ENCODE results near the gene DLL4. TPM values are rescaled to one million over a fixed set of nuclear protein-coding genes. Genes with fewer than 3 reads are reported as not detected.

The DLL4 gene
- total RNA-seq, 2 experiments from 2014 or later: 0.11 to 0.14 TPM

DNA sequence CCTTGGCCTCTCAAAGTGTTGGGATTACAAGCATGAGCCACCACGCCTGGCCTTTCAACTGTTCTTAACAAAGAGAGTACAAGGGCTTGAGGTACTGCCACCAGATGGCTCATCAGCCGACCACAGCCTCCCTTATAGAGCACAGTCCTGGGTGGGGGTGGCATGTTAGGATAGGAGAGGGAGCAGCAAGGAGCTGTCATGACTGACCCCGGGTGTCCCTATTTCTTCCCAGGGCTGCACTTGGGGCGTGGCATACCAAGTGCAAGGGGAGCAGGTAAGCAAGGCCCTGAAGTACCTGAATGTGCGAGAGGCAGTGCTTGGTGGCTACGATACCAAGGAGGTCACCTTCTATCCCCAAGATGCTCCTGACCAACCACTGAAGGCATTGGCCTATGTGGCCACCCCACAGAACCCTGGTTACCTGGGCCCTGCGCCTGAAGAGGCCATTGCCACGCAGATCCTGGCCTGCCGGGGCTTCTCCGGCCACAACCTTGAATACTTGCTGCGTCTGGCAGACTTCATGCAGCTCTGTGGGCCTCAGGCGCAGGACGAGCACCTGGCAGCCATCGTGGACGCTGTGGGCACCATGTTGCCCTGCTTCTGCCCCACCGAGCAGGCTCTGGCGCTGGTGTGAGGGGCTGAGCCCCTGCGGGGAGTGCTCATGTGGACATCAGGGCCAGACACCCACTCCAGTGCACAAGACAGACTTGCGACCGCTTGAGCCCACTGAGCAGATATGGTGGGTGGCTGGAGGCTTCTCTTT, 26.2 kb downstream of the DLL4 start:
- ChIA-PET CTCF (interaction anchor here (1.3 to 4.5 kb wide), 2 partner anchors 14 to 25 kb away, joined by 4 to 37 read pairs; no protein-coding TSS in a partner anchor), POLR2A (no interaction called here)
- Histone ChIP-seq H3K4me3 (ENCODE audit: low read length) (no peak overlapping the region), H3K36me3 (ENCODE audit: insufficient read depth, low read length) (no peaks in the 10 kb centered on the region), H3K4me1 (ENCODE audit: insufficient read depth, low read length) (peaks cover 18% of the 10 kb centered on the region), H3K9me3 (ENCODE audit: control insufficient read depth in 1 of 2, insufficient read depth in 1 of 2, low read length in 2 of 2) (no peaks in the 10 kb centered on the region), H3K27me3 (ENCODE audit: control insufficient read depth in 1 of 2, insufficient read depth in 2 of 2, low read length in 2 of 2) (no peaks in the 10 kb centered on the region), H3K27ac (ENCODE audit: low read depth in 1 of 2, low read length in 2 of 2) (no peak overlapping the region)
- ATAC-seq (ENCODE audit: poor library complexity) (no peak), DNase-seq (no peak)
- H3K36me3 Mint-ChIP-seq (ENCODE audit: low read depth): peaks cover 9% of the 10 kb centered on the region
- TF ChIP-seq, protein P1, sequence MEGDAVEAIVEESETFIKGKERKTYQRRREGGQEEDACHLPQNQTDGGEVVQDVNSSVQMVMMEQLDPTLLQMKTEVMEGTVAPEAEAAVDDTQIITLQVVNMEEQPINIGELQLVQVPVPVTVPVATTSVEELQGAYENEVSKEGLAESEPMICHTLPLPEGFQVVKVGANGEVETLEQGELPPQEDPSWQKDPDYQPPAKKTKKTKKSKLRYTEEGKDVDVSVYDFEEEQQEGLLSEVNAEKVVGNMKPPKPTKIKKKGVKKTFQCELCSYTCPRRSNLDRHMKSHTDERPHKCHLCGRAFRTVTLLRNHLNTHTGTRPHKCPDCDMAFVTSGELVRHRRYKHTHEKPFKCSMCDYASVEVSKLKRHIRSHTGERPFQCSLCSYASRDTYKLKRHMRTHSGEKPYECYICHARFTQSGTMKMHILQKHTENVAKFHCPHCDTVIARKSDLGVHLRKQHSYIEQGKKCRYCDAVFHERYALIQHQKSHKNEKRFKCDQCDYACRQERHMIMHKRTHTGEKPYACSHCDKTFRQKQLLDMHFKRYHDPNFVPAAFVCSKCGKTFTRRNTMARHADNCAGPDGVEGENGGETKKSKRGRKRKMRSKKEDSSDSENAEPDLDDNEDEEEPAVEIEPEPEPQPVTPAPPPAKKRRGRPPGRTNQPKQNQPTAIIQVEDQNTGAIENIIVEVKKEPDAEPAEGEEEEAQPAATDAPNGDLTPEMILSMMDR (IDR thresholded peaks at IDR 0.05): no peak
- no peak overlapping the region for H3K27ac Mint-ChIP-seq
- H3K4me3 Mint-ChIP-seq: peak overlapping the region; percentile 96
- H3K9me3 Mint-ChIP-seq: no peaks in the 10 kb centered on the region
- peaks cover 10% of the 10 kb centered on the region for H3K4me1 Mint-ChIP-seq (ENCODE audit: low read depth)
- no peaks in the 10 kb centered on the region for H3K27me3 Mint-ChIP-seq
- intact Hi-C loops (cut with DNase I, micrococcal nuclease): loop anchor here in 1 of 2 experiments (10.0 kb wide), 3 partner anchors 51 to 449 kb away; partner anchors contain the start of genes KNL1 and NDUFAF1

DNA sequence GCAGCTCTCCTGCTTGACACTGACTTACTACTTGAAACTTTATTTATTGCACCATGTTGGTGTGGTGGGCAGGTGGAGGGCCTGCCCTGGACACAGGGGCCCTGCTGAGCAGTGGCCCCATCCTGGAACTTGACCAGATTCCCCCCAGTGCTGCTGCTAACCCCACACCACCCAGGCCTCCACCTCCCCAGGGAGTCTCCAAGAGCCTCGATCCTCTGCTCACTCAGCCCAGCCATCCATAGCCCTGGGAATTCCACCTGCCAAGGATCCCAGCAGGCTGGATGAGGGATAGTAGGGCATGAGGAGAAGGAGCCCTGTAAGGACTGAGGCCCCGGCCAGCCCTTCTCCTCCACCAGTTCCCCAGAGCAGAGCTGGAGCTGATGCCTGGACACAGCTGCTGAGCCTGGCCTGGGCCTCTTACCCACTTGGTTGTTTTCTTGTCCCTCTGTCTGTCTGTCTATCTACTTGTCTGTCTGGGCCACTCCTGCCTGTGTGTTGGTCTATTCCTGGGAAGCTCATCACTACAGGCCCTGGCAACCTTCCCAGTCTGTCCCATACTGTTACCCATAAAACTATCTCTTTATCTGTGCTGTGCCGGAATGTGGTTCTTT, 26.9 kb downstream of the DLL4 start:
- TF ChIP-seq, protein P1 (IDR thresholded peaks at IDR 0.05): no peak
- no peaks in the 10 kb centered on the region for H3K27me3 ChIP-seq (ENCODE audit: control insufficient read depth in 1 of 2, insufficient read depth in 2 of 2, low read length in 2 of 2)
- peak overlapping the region; percentile 73 for H3K4me3 Mint-ChIP-seq
- no peak overlapping the region for H3K27ac Mint-ChIP-seq
- peaks cover 9% of the 10 kb centered on the region for H3K36me3 Mint-ChIP-seq (ENCODE audit: low read depth)
- no peaks in the 10 kb centered on the region for H3K9me3 Mint-ChIP-seq
- ChIA-PET CTCF (interaction anchor here (1.2 kb wide), 1 partner anchor 13 kb away, joined by 3 read pairs; no protein-coding TSS in a partner anchor), POLR2A (no interaction called here)
- no peaks in the 10 kb centered on the region for H3K36me3 ChIP-seq (ENCODE audit: insufficient read depth, low read length)
- ATAC-seq (ENCODE audit: poor library complexity) (no peak), DNase-seq (no peak)
- H3K27ac ChIP-seq (ENCODE audit: low read depth in 1 of 2, low read length in 2 of 2): no peak overlapping the region
- H3K4me3 ChIP-seq (ENCODE audit: low read length): no peak overlapping the region
- intact Hi-C loops (cut with DNase I, micrococcal nuclease): loop anchor here in 1 of 2 experiments (10.0 kb wide), 3 partner anchors 51 to 449 kb away; partner anchors contain the start of genes KNL1 and NDUFAF1
- H3K4me1 ChIP-seq (ENCODE audit: insufficient read depth, low read length): peaks cover 18% of the 10 kb centered on the region
- H3K9me3 ChIP-seq (ENCODE audit: control insufficient read depth in 1 of 2, insufficient read depth in 1 of 2, low read length in 2 of 2): no peaks in the 10 kb centered on the region
- H3K27me3 Mint-ChIP-seq: no peaks in the 10 kb centered on the region
- peaks cover 10% of the 10 kb centered on the region for H3K4me1 Mint-ChIP-seq (ENCODE audit: low read depth)

DNA sequence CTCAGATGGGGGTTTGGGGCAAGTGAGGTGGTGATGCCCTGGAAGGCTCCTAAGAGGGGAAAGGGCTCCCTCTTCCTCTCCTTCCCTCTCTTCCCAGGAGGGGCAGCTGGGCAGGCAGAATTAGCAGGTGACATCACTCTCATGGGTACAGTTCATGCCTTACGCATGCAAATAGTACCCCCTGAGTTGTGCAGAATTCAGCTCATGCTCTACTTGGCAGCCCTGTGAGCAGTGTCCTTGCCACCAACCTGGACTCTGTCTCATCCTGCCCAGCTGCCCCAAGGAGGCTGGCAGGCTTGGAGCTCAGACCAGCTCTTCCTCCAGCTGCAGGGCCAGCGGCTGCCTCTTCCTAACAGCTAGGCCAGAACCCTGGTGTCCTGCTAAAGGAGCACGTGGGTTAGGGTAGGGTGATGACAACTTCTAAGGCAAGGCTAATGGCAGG, 27.4 kb downstream of the DLL4 start:
- Mint-ChIP-seq H3K9me3 (no peaks in the 10 kb centered on the region), H3K27ac (no peak overlapping the region), H3K4me3 (peak overlapping the region; percentile 73), H3K27me3 (no peaks in the 10 kb centered on the region), H3K36me3 (ENCODE audit: low read depth) (peaks cover 9% of the 10 kb centered on the region), H3K4me1 (ENCODE audit: low read depth) (peaks cover 9% of the 10 kb centered on the region)
- Histone ChIP-seq H3K27ac (ENCODE audit: low read depth in 1 of 2, low read length in 2 of 2) (no peak overlapping the region), H3K9me3 (ENCODE audit: control insufficient read depth in 1 of 2, insufficient read depth in 1 of 2, low read length in 2 of 2) (no peaks in the 10 kb centered on the region), H3K4me1 (ENCODE audit: insufficient read depth, low read length) (peaks cover 18% of the 10 kb centered on the region), H3K27me3 (ENCODE audit: control insufficient read depth in 1 of 2, insufficient read depth in 2 of 2, low read length in 2 of 2) (no peaks in the 10 kb centered on the region), H3K36me3 (ENCODE audit: insufficient read depth, low read length) (no peaks in the 10 kb centered on the region), H3K4me3 (ENCODE audit: low read length) (no peak overlapping the region)
- TF ChIP-seq, protein P1 (IDR thresholded peaks at IDR 0.05): no peak
- intact Hi-C loops (cut with DNase I, micrococcal nuclease): loop anchor here in 1 of 2 experiments (10.0 kb wide), 3 partner anchors 52 to 448 kb away; partner anchors contain the start of genes KNL1 and NDUFAF1
- POLR2A ChIA-PET: interaction anchor here (0.7 kb wide), 1 partner anchor 24 kb away, joined by 3 read pairs; no protein-coding TSS in a partner anchor
- CTCF ChIA-PET: interaction anchor here (1.2 kb wide), 1 partner anchor 14 kb away, joined by 3 read pairs; no protein-coding TSS in a partner anchor
- DNase-seq (no peak), ATAC-seq (ENCODE audit: poor library complexity) (no peak)

Data from CD4-positive, alpha-beta T cell (primary cell).